CD4-positive, alpha-beta T cell treated with Interleukin-2 at 100 ng/mL for 4 hours (primary cell): ENCODE data around the gene CTNNA2.

Source experiments
- DNase-seq: peaks from one replicate; pipeline ENCODE4 v3.0.0-alpha.2; 2020; ENCODE audit warnings: low spot score

The CTNNA2 gene

GRCh38 chr2:80209458-80209857 lies 696.6 kb downstream of the CTNNA2 start:
- no peak for DNase-seq

GRCh38 chr2:80217446-80217845 lies 704.6 kb downstream of the CTNNA2 start:
- no peak for DNase-seq

DNA sequence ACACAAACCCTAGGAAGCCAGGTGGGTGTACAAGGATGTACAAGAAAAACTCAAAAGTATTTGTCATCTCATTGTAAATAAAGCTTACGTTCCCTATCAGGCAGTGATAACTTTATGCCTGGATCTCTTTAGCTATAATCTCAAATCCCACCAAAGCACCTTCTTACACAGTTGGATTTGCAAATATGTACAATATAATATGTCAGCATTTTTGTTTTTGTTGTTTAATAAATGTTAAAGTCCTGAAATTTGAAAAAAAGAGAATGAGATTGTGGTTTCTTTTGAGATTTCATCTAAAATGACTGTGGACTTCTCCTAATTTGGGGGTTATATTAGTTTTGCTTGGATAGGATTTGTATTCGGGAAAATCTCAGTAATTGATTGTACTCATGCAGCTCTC lies 709.8 kb downstream of the CTNNA2 start:
- no peak for DNase-seq

DNA sequence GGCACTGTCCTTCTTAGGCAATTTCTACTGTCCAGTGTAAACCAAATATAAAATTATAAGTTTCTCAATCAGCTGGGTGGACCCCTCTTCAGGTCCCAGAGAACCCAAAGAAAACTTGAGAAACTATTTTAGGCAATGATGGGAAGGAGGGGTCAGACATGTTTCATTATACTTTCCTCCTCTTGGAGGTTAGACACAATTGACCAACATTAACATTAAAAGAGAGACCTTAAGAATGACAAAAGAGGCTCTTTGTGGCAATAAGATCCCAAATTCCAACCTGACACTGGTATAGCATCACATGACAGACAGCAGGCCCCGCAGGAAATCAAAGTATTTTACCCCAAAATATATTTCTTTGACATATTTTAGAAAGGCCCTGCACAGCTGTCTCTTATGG lies 718.6 kb downstream of the CTNNA2 start:
- no peak for DNase-seq

DNA sequence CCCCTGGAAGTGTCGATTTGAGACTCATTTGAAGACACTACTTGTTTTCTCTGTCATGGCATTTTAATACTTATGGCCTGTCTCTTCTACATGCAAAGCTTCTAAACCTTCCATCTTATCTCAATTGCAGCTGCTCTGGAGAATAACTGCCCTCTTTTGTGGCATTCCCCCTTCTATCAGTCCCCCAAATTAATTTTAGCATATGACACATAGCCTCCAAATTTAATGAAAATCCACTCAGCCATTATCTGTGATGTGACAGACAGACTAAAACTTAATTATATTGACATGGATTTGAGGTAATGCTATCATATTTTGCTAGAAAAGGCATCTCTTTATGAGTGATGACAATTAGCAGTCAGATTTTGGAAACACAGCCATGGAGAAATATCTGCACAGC lies 720.5 kb downstream of the CTNNA2 start:
- no peak for DNase-seq

DNA sequence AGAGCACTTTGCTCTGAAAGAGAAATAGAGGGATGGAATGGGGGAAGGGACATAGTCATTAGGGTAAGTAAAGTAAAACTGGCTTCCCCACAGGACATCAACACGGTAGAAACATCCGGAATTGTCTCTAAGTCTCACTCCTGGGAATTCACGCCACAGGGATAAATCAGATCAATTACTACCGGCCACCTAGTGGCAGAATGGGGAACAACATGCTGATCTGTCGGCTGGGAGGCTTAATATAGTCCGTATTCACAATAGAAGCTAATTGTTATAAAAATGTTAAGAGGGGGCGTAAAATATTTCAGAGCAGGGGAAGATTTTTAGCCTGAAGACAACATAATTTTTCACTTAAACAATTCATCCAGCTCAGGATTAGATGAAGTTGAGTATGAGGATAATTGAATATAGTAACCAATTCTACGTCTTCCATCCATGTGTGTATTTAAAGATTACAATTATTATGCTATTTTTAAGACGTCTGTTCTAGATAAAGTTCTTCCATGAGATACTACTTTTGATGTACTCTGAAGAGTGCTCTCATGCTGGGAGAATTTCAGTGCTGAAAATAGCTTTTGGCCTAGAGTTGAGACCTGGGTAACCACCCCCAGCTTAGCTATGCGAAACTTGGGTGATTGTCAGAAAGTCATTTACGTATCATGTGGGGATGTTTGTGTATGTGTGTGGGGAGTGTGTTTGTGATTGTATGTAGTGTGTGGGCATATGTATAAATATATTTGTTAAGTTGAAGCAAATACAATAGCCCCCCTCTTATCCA lies 726.0 kb downstream of the CTNNA2 start:
- peak; percentile 6 for DNase-seq

GRCh38 chr2:80242355-80242910 lies 729.6 kb downstream of the CTNNA2 start:
- DNase-seq, result no peak

DNA sequence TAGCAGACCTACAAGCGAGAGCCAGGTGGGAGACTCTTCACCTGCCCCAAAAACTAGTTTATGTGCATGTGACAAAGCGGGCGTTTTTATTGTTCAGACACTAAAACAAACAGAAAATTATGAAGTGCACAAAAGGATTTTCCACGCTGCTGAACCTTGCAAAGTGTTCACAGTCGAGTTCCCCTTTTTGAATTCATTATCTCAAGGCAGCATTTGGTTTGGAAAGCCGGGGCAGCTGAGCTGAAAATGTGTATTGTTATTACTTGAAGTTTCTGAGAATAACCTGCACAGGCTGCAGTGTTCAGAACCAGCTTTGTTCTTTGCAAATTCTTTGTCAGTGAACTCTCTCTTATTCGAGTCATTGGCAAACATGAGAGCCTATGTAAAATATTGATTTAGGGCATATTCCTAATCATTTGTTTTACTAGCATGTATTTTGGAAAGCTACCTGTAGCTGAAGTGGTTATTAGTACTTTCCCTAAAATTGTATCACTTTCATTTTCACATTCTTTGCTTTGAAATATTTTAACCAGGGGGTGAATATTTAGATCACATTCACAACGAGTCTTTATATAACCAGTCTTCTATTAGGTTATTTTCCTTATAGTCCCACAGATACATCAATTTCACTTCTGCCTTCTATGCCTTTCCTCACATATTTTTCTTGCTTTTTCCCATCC lies 732.2 kb downstream of the CTNNA2 start:
- DNase-seq, result no peak

DNA sequence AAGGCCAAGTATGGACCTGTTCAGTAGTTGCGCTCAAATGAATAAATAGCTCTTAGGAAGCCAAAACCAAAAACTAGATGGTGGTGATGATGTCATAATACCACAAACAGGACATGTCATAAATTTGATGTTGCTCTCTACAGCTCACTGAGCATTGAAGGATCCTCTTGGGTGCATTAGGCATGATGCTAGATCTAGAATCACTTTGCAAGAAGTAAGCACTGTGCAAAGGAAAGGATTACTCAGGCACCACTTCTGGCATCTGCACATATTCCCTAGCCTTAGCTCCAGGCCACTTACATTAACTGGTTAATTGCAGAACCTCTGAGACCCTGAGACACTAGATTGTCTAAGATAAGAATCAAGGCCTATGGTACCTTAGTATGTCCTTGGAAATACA lies 733.7 kb downstream of the CTNNA2 start:
- DNase-seq, result no peak

- no peak for DNase-seq
Measured at GRCh38 chr2:80247339-80247738, 734.5 kb downstream of the CTNNA2 start.

- DNase-seq, result no peak
Measured at GRCh38 chr2:80248146-80248545, 735.3 kb downstream of the CTNNA2 start.

DNA sequence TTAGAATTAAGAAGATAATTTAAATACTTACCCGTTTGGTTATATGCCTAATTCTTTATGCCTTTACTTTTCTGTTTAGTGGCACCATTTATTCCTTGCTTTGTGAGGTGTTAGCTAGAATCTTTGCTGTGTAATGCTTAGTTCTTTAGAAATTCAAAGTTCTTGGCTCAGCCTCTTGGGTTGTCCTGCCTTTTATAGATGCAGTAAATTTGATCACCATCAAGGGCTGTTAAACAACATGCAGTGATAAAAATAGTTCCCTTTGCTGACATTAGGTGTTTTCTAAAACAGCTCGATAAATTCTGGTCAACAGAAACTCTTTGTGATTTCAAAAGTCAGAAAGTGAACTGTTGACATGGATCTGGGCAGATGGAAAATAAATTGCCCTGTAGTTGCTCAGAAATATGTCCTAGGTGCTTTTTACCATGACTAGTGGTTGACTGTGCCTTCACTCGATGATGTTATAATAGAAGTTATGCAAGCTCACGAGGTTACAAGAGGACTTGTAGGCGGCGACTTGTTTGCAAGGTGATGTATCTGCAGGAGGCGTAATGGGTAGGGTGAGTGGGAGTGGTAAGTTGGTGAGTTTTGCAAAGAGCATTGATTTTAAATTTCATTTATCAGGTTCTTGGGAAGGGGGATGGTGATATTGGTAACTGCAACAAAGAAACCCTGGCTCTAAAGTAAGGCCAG lies 739.6 kb downstream of the CTNNA2 start:
- no peak for DNase-seq

- no peak for DNase-seq
Measured at GRCh38 chr2:80255918-80256781, 743.3 kb downstream of the CTNNA2 start.

DNA sequence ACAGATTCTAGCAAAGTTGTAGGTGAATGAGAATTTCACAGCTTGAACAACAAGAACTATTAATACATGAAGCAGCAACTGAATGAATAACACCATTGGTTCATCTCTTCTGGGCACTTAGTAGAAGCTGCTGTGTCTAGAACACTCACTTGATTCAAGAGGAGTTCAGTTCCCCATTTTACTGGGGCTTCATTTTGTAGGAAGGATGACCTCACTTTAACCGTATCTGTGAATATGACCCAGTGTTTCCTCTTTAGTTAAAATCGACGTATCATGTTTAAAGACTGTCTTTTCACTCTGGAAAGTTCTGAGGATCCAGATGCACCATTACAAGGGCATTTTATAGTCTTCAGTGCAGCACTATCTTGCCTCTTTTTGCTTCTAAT lies 743.9 kb downstream of the CTNNA2 start:
- no peak for DNase-seq

DNA sequence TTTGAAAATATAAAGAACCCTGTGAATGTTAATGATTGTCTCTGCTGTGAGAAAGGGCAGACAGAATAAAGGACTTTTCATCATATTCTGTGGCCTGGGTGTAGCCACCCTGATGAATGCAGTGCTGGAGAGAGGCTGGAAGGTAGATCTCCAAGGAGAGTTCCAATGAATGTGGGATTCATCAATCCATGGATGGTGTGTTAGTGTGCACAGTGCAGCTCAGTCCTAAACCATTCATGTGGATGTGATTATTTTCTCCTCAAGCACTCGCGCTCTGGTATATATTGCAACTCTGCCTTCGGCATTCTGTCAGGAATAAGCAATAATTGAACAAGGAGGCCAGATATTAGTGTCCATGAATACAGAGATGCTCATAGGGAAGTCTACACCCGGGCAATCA lies 744.6 kb downstream of the CTNNA2 start:
- no peak for DNase-seq

- no peak for DNase-seq
Measured at GRCh38 chr2:80258341-80258740, 745.5 kb downstream of the CTNNA2 start.

GRCh38 chr2:80258793-80259192 lies 745.9 kb downstream of the CTNNA2 start:
- DNase-seq, result no peak

GRCh38 chr2:80259292-80259691 lies 746.4 kb downstream of the CTNNA2 start:
- DNase-seq, result no peak

DNA sequence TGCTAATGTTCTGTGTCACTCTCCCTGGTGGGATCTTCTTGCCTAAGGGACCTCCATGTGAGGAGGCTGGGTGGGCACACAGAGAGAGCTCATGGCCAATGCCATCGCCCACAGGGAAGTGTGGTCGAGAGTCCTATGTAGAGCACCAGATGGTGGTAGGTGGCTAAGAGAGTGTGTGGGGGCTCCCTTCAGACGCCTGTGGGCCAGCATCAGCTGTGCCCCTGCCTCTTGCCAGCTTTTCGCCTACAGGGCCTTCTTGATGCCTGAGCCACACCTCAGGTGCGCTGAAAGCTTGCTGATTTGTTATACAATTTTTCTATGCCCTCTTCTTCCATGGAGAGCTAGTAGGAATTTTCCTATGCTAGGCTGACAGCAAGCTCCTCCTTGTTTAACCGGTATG lies 753.4 kb downstream of the CTNNA2 start:
- DNase-seq, result no peak

DNA sequence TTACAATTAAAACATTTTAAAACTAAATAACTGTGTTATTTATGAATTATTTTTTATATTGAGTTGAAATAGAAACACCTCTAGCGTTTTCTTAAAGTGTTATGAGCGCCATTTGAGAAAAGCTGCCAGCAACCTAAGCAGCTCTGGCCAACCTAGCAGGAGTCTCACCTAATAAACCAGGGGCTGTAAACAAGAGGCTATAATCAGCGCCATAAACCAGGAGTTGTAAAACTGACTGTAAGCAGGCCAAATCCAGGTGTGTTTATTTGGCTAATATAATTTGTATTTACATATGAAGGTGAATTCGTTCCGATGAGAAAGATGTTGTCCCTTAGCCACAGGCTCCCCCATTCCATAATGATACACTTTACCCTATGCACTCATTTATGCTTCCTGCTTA lies 757.0 kb downstream of the CTNNA2 start:
- no peak for DNase-seq

DNA sequence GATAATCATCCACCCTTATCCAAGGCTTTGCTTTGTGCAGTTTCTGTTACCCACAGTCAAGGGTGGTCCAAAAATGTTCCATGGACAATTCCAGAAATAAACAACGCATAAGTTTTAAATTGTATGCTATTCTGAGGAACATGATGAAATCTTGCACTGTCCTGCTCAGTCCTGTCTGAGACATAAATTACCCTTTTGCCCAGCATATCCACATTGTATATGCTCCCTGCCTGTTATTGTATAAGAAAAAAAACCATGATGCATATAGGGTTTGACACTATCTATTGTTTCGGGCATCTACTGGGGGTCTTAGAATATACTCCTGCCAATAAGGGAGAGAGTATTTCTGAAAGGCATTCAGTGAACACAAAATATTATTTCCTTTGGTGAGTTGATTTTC lies 767.7 kb downstream of the CTNNA2 start:
- DNase-seq, result no peak

DNA sequence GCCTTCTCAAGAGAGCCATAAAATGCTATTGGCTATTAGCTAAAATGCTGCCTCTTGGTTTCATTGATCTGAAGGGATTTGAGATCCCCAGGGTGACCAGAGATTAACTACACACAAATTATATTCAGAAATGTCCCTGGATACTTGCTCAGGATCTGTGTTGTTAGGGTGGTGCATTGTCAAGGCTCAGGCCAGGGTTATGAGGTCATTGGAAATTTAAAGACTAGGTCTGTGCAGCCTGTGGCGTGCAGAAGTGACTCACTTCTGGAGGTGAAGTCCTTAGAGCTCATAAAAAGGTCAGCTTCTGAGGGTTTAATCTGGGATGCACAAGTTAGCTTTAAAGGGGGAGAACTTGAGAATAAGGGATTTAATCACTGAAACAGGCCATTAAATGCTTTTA lies 768.2 kb downstream of the CTNNA2 start:
- DNase-seq, result no peak
